Measurements from ENCODE around the gene STKLD1. TPM values are rescaled to one million over a fixed set of nuclear protein-coding genes. Genes with fewer than 3 reads are reported as not detected.

Gene STKLD1
- total and polyA plus RNA-seq, 9 of the 15 experiments (the other 6 are each of a cell fraction or from before 2014, with no cell fraction given) = 0.10 to 0.65 (median 0.33) TPM; not detected in 2

GRCh38 chr9:133375724-133376654 lies at the start of gene STKLD1, which contains the start of gene SURF4 (continued):
- TF ChIP-seq, protein P1, sequence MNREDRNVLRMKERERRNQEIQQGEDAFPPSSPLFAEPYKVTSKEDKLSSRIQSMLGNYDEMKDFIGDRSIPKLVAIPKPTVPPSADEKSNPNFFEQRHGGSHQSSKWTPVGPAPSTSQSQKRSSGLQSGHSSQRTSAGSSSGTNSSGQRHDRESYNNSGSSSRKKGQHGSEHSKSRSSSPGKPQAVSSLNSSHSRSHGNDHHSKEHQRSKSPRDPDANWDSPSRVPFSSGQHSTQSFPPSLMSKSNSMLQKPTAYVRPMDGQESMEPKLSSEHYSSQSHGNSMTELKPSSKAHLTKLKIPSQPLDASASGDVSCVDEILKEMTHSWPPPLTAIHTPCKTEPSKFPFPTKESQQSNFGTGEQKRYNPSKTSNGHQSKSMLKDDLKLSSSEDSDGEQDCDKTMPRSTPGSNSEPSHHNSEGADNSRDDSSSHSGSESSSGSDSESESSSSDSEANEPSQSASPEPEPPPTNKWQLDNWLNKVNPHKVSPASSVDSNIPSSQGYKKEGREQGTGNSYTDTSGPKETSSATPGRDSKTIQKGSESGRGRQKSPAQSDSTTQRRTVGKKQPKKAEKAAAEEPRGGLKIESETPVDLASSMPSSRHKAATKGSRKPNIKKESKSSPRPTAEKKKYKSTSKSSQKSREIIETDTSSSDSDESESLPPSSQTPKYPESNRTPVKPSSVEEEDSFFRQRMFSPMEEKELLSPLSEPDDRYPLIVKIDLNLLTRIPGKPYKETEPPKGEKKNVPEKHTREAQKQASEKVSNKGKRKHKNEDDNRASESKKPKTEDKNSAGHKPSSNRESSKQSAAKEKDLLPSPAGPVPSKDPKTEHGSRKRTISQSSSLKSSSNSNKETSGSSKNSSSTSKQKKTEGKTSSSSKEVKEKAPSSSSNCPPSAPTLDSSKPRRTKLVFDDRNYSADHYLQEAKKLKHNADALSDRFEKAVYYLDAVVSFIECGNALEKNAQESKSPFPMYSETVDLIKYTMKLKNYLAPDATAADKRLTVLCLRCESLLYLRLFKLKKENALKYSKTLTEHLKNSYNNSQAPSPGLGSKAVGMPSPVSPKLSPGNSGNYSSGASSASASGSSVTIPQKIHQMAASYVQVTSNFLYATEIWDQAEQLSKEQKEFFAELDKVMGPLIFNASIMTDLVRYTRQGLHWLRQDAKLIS (CRISPR knock-in tag; IDR thresholded peaks at IDR 0.05) = no peak; the same call in 1 of the 2 replicates
- TF ChIP-seq POLR2G (IDR thresholded peaks at IDR 0.05; ENCODE audit: low read depth, low read length) (peak; percentile 99), TCF7 (IDR thresholded peaks at IDR 0.05; ENCODE audit: borderline replicate concordance) (no peak), PATZ1 (CRISPR knock-in tag; IDR thresholded peaks at IDR 0.05; ENCODE audit: borderline replicate concordance) (no peak), YY1 (IDR thresholded peaks at IDR 0.05; ENCODE audit: borderline replicate concordance in 1 of 3, control insufficient read depth in 1 of 3, extremely low read depth in 1 of 3, insufficient read depth in 3 of 3, insufficient read length in 1 of 3, insufficient replicate concordance in 2 of 3, low read depth in 1 of 3, low read length in 2 of 3) (peak in 2 of 3 experiments; percentile 71 to 72), MED1 (CRISPR knock-in tag; IDR thresholded peaks at IDR 0.05; ENCODE audit: borderline replicate concordance) (no peak), GTF2E2 (tag; IDR thresholded peaks at IDR 0.05) (no peak), TSC22D4 (tag; IDR thresholded peaks at IDR 0.05) (no peak), WHSC1 (IDR thresholded peaks at IDR 0.05; ENCODE audit: low read length) (no peak), ZNF121 (CRISPR knock-in tag; conservative IDR thresholded peaks at IDR 0.05) (no peak), PRPF4 (IDR thresholded peaks at IDR 0.05; ENCODE audit: insufficient read depth, low read depth, low read length, poor library complexity, severe bottlenecking) (no peak), THRAP3 (IDR thresholded peaks at IDR 0.05; ENCODE audit: borderline replicate concordance) (no peak), HMG20A (CRISPR knock-in tag; conservative IDR thresholded peaks at IDR 0.05) (no peak), ZFP36 (IDR thresholded peaks at IDR 0.05; ENCODE audit: low read depth, low read length, partially characterized antibody) (no peak), ZNF431 (CRISPR knock-in tag; IDR thresholded peaks at IDR 0.05) (peak; percentile 88), STAT5B (CRISPR knock-in tag; IDR thresholded peaks at IDR 0.05) (no peak), ZC3H11A (IDR thresholded peaks at IDR 0.05; ENCODE audit: low read depth, low read length) (no peak), NR3C1 (CRISPR knock-in tag; IDR thresholded peaks at IDR 0.05) (peak; percentile 79; the same call in 1 of the 2 replicates)
- TF ChIP-seq, protein P2, sequence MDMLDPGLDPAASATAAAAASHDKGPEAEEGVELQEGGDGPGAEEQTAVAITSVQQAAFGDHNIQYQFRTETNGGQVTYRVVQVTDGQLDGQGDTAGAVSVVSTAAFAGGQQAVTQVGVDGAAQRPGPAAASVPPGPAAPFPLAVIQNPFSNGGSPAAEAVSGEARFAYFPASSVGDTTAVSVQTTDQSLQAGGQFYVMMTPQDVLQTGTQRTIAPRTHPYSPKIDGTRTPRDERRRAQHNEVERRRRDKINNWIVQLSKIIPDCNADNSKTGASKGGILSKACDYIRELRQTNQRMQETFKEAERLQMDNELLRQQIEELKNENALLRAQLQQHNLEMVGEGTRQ (CRISPR knock-in tag; IDR thresholded peaks at IDR 0.05) = no peak

All from K562 (cell line).